HG02943 (cell line): ENCODE results near the gene PHC2.
"Not testable (repeated sequence)": the region's sequence is repeated elsewhere in the genome, so short reads cannot be mapped to it uniquely, and the experiment has no call there.

Experiments used
- ATAC-seq: cut with Tn5 transposase; IDR thresholded peaks from one replicate; pipeline ENCODE4 v1.9.1; 2021; ENCODE audit warnings: mild to moderate bottlenecking, low read depth, moderate library complexity; ENCODE audit not compliant: unreplicated experiment

The PHC2 gene

GRCh38 chr1:33320619-33321165 is 110.2 kb downstream of the PHC2 start, which contains the start of gene A3GALT2:
TSS of gene A3GALT2 (minus strand) at chr1:33321098. CDS start at chr1:33321098, 0 bp downstream.
- no peak for ATAC-seq

GRCh38 chr1:33319949-33320618 is 110.8 kb downstream of the PHC2 start:
- no peak for ATAC-seq

- ATAC-seq: no peak
Observed at GRCh38 chr1:33319186-33319948, 111.5 kb downstream of the PHC2 start.

- ATAC-seq: no peak
Observed at GRCh38 chr1:33317946-33318345, 112.9 kb downstream of the PHC2 start.

GRCh38 chr1:33317354-33317753 is 113.5 kb downstream of the PHC2 start:
- no peak for ATAC-seq

- ATAC-seq: no peak
Observed at GRCh38 chr1:33316601-33317000, 114.3 kb downstream of the PHC2 start.

GRCh38 chr1:33314416-33314815 is 116.5 kb downstream of the PHC2 start:
- no peak for ATAC-seq

- no peak for ATAC-seq
Observed at GRCh38 chr1:33312413-33312749, 118.5 kb downstream of the PHC2 start.

- no peak for ATAC-seq
Observed at GRCh38 chr1:33311706-33312412, 119.0 kb downstream of the PHC2 start.

- no peak for ATAC-seq
Observed at GRCh38 chr1:33310702-33311101, 120.2 kb downstream of the PHC2 start.

GRCh38 chr1:33309351-33309750 is 121.5 kb downstream of the PHC2 start:
- not testable (repeated sequence) for ATAC-seq

GRCh38 chr1:33307494-33307864 is 123.4 kb downstream of the PHC2 start:
- ATAC-seq: no peak

GRCh38 chr1:33306653-33307493 is 124.0 kb downstream of the PHC2 start:
- ATAC-seq: no peak

- no peak for ATAC-seq
Observed at GRCh38 chr1:33305816-33306652, 124.9 kb downstream of the PHC2 start.

GRCh38 chr1:33305016-33305415 is 125.9 kb downstream of the PHC2 start:
- ATAC-seq: no peak

GRCh38 chr1:33302325-33302724 is 128.6 kb downstream of the PHC2 start:
- no peak for ATAC-seq

- no peak for ATAC-seq
Observed at GRCh38 chr1:33301273-33301984, 129.5 kb downstream of the PHC2 start.

GRCh38 chr1:33300673-33301072 is 130.2 kb downstream of the PHC2 start:
- ATAC-seq: no peak
